Measurements from ENCODE around the gene ANKRD33. TPM values are rescaled to one million over a fixed set of nuclear protein-coding genes. Genes with fewer than 3 reads are reported as not detected.
A peak's percentile ranks its signal among the peaks of the same experiment; 100 is the strongest.

Gene ANKRD33
- total and polyA plus RNA-seq, 2 of the 8 experiments (the other 6 are each of a cell fraction or from before 2014, with no cell fraction given), result 0.41 to 0.53 TPM

DNA sequence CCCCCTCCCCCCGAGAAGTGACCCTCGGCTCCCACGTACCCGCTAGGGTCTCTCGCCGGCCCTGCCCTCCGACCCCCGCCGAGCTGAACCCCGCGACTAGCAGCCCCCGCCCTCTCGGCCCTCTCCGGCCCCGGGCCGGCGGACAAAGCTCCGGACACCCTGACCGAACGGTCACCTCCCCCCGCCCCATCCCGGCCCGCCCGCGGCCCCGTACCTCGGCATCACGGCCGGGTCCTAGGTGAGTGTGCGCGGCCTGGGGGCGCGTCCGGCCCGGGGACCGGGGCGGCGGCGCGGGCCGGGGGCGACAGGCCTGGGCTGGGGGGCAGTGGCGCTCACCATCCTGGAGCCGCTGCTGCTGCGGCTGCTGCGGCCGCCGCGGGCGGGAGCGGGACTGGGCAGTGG lies 39.6 kb upstream of the ANKRD33 start, which contains the start of gene FIGNL2:
Gene FIGNL2, minus strand, starts transcription at position 393 of the 402 bp plus-strand sequence. CDS start 26,305 bp downstream, outside the sequence.
- CTCF ChIA-PET (ENCODE audit: partially characterized antibody), result interaction anchor here (5.0 kb wide), 1 partner anchor 15 kb away, joined by 31 read pairs; no protein-coding TSS in a partner anchor

More for the DNA sequence above, 39.6 kb upstream of the ANKRD33 start, which contains the start of gene FIGNL2:
- Histone ChIP-seq H3K4ac (replicated peaks; ENCODE audit: insufficient read length, low read depth, low read length) (peak within 1 kb of the TSS; percentile 38), H3K9ac (replicated peaks in 1 of 4; ENCODE audit: extremely low read depth in 1 of 4, low read depth in 3 of 4, low read length in 3 of 4) (peak within 1 kb of the TSS in 1 of 4 experiments; percentile 13; a peak in 2 of 7 replicates), H4K91ac (replicated peaks; ENCODE audit: insufficient read length, low read length) (peak within 1 kb of the TSS; percentile 30), H3K4me1 (replicated peaks in 1 of 4; ENCODE audit: control insufficient read depth in 3 of 4, insufficient read depth in 4 of 4, low read length in 3 of 4) (peaks cover 12 to 30% (median 21%) of the 10 kb centered on the region in 4 experiments), H4K20me1 (replicated peaks in 1 of 2; ENCODE audit: control insufficient read depth in 1 of 2, insufficient read depth in 2 of 2, low read length in 2 of 2) (peaks cover 2 to 14% of the 10 kb centered on the region in 2 experiments), H3K27ac (ENCODE audit: low read depth, low read length) (no peak within 1 kb of the TSS), H3K36me3 (ENCODE audit: control insufficient read depth in 2 of 4, insufficient read depth in 4 of 4, low read length in 3 of 4) (no peaks in the 10 kb centered on the region), H3K14ac (ENCODE audit: insufficient read length) (no peak within 1 kb of the TSS), H3K4me2 (ENCODE audit: insufficient read depth in 1 of 2, low read depth in 2 of 2, low read length in 2 of 2) (peak within 1 kb of the TSS; percentile 84 to 97), H2AFZ (ENCODE audit: low read length) (no peak within 1 kb of the TSS), H2BK5ac (ENCODE audit: low read depth, low read length) (peak within 1 kb of the TSS; percentile 60; the same call in 1 of the 2 replicates), H3K79me2 (ENCODE audit: control insufficient read depth in 1 of 2, insufficient read depth in 2 of 2, low read length in 2 of 2) (peaks cover 0 to 4% of the 10 kb centered on the region in 2 experiments; a peak in 2 of 4 replicates), H2AK5ac (ENCODE audit: low read depth, low read length) (no peak within 1 kb of the TSS), H2BK20ac (ENCODE audit: low read length) (no peak within 1 kb of the TSS), H3K4me3 (ENCODE audit: extremely low read depth in 1 of 4, insufficient read depth in 2 of 4, low read depth in 3 of 4, low read length in 4 of 4) (peak within 1 kb of the TSS; percentile 61 to 91 (median 76)), H3K18ac (ENCODE audit: extremely low read depth, low read length) (peak within 1 kb of the TSS; percentile 48; the same call in 1 of the 2 replicates), H3K9me3 (ENCODE audit: insufficient read depth in 2 of 2, low read depth in 1 of 2, low read length in 1 of 2) (no peaks in the 10 kb centered on the region), H3K56ac (replicated peaks; ENCODE audit: insufficient read length, low read depth, low read length) (no peak within 1 kb of the TSS), H4K5ac (ENCODE audit: insufficient read length, low read depth, low read length) (peak within 1 kb of the TSS; percentile 43), H3K23ac (ENCODE audit: insufficient read length) (no peak within 1 kb of the TSS), H3K27me3 (replicated peaks in 1 of 4; ENCODE audit: control insufficient read depth in 3 of 4, extremely low read depth in 1 of 4, insufficient read depth in 3 of 4, low read length in 3 of 4) (peaks cover 6 to 42% (median 37%) of the 10 kb centered on the region in 4 experiments), H2BK12ac (ENCODE audit: low read depth, low read length) (no peak within 1 kb of the TSS; the same call in 1 of the 2 replicates), H2BK15ac (ENCODE audit: low read length) (no peak within 1 kb of the TSS), H3K23me2 (ENCODE audit: low read depth, low read length) (peaks cover 18% of the 10 kb centered on the region; the same call in 1 of the 2 replicates), H4K8ac (ENCODE audit: extremely low read depth, insufficient read depth, low read length) (peak within 1 kb of the TSS; percentile 51; the same call in 1 of the 2 replicates), H3K79me1 (ENCODE audit: low read depth, low read length) (peaks cover 3% of the 10 kb centered on the region; the same call in 1 of the 2 replicates), H2BK120ac (replicated peaks; ENCODE audit: low read depth, low read length) (no peak within 1 kb of the TSS)
- DNase-seq (ENCODE audit: low read depth in 1 of 2, low spot score in 2 of 2), result peak in 1 of 2 experiments; percentile 66
- POLR2A ChIA-PET (ENCODE audit: partially characterized antibody), result interaction anchor here (3.0 to 11.0 kb wide), 2 partner anchors 12 to 18 kb away, joined by 14 to 107 read pairs; no protein-coding TSS in a partner anchor
- FAIRE-seq, result no peak
- TF ChIP-seq MAFK (IDR thresholded peaks at IDR 0.05; ENCODE audit: low read depth, low read length) (no peak), RNF2 (IDR thresholded peaks at IDR 0.05; ENCODE audit: borderline replicate concordance, low read depth, low read length, missing control alignments, poor library complexity, severe bottlenecking) (no peak), E2F6 (IDR thresholded peaks at IDR 0.05) (no peak), FOSL1 (IDR thresholded peaks at IDR 0.05; ENCODE audit: insufficient read depth, low read depth, low read length) (no peak), BACH1 (IDR thresholded peaks at IDR 0.05; ENCODE audit: low read length) (no peak), KDM4A (IDR thresholded peaks at IDR 0.05; ENCODE audit: low read depth, low read length, severe bottlenecking) (peak; percentile 33)
- no CpG with 5 or more reads among the region's 51 CpGs for WGBS, 2 experiments (ENCODE audit: extremely low coverage in 1 of 2, insufficient coverage in 1 of 2, insufficient read length in 1 of 2, insufficient replicate concordance in 2 of 2, low coverage in 1 of 2, low lambda C conversion rate in 2 of 2, missing lambda C conversion rate in 1 of 2)

Measured in H1 (cell line).